Fibroblast of villous mesenchyme (primary cell): Measurements from ENCODE around the gene GULP1. TPM values are rescaled to one million over a fixed set of nuclear protein-coding genes. Genes with fewer than 3 reads are reported as not detected.
"Not testable (repeated sequence)": the region's sequence is repeated elsewhere in the genome, so short reads cannot be mapped to it uniquely, and the experiment has no call there.

Source experiments
- DNase-seq: peaks from one replicate; pipeline ENCODE4 v3.0.0-alpha.2; 2010; ENCODE audit warnings: low read depth
- H3K4me3 ChIP-seq: 2 replicates; pipeline ENCODE4 v1.5.1; 2011; ENCODE audit warnings: low read depth, mild to moderate bottlenecking, low read length
- CTCF ChIP-seq: IDR thresholded peaks from 2 replicates; pipeline ENCODE4 v1.5.1; 2012; ENCODE audit warnings: low read depth, mild to moderate bottlenecking, low read length; ENCODE audit not compliant: insufficient read depth
- total RNA-seq: library from RNA; depleted of rRNA; stranded (reverse); fragments of >200 nt; gene quantifications from 2 replicates; pipeline ENCODE4 v1.2.3, GENCODE V29; 2012

Gene GULP1
- total RNA-seq, 1 donor = 53.1 TPM

GRCh38 chr2:188449561-188449960 is 157.9 kb downstream of the GULP1 start:
- H3K4me3 ChIP-seq = no peak overlapping the region
- no peak for TF ChIP-seq CTCF
- DNase-seq = no peak

DNA sequence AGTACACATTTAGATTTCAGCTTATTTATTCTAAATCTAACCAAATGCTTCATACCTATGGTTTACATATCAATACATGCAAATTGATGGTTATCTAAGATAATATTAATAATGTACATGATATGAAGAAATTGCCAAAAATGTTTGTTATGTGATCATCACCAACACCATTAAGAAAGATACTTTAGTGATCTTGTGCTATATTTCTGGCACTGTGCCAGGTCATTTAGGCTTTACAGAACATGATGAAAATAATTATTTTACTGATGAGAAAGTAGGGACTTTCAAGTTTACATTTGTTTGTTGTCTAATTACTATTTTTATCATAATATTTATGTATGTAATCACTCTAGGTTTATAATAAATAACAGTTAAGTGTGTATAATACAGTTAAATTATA is 158.3 kb downstream of the GULP1 start:
- no peak overlapping the region for H3K4me3 ChIP-seq
- TF ChIP-seq CTCF = no peak
- no peak for DNase-seq

DNA sequence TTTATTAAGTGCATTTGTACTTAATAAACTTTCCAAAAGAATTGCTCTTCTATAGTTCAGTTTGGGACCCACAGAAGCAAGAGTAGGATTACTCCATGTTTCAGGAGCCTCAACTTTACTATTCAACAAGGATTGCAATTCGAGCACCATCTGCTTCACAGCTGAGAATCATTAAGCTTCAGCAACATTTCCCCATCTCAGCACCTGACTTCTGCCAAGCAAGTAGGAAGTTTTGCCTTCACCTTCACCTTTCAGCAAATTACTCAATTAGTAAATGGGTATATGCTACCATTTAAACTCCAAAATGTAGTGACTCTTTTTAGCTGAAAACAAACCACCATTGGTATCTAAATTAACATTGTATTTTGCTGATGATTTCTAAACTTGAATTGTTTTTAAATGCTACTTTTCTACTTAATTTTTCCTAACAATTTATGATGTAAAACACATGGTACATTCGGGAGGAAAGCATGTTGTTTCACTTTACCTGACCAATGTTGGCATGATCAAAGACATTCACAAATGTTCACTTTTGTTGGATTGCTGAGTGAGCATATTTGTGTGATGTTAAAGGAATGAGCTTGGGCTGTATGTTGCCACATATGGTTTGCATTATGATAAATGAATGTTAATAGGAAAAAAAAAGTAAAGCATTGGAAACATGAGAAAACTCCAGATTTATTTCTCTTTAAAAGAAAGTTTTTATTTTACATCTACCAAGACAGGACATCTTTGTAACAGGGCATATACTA is 159.2 kb downstream of the GULP1 start:
- no peak overlapping the region for H3K4me3 ChIP-seq
- no peak for TF ChIP-seq CTCF
- DNase-seq = peak; percentile 61

DNA sequence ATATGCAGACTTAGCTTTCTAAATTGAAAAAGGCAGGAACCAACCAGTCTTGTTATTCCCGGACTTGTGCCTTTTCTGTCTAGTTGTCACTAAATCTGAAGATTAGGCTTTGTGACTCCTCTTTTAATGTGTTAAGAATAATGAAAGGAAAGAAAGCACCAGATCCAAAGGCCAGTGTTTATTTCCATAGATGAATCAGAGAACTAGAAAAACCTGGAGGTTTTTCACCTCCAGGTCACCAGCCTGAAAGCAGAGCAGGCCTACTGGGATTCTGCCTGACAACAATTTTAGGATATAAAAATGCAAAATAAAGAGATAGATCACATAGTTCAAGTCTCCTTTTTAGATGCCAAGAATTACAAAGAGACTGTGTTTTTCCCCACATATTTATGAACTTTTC is 160.4 kb downstream of the GULP1 start:
- H3K4me3 ChIP-seq = no peak overlapping the region
- peak; percentile 11 for DNase-seq
- TF ChIP-seq CTCF = no peak

GRCh38 chr2:188456114-188456909 is 164.6 kb downstream of the GULP1 start:
- no peak for DNase-seq
- H3K4me3 ChIP-seq = no peak overlapping the region
- peak; percentile 43 for TF ChIP-seq CTCF

GRCh38 chr2:188459061-188459460 is 167.4 kb downstream of the GULP1 start:
- TF ChIP-seq CTCF = no peak
- H3K4me3 ChIP-seq = no peak overlapping the region
- no peak for DNase-seq

- not testable (repeated sequence) for H3K4me3 ChIP-seq, DNase-seq
Measured at GRCh38 chr2:188466078-188466477, 174.4 kb downstream of the GULP1 start.
